Astrocyte (in vitro differentiated cells and primary cell): ENCODE results near the gene SH3RF2. TPM values are rescaled to one million over a fixed set of nuclear protein-coding genes. Genes with fewer than 3 reads are reported as not detected.
A peak's percentile ranks its signal among the peaks of the same experiment; 100 is the strongest.

ENCODE experiments used
- DNase-seq: peaks from one replicate; pipeline ENCODE4 v3.0.0-alpha.2; 2010; ENCODE audit warnings: low read depth
- FAIRE-seq: peaks from 2 replicates; lab custom pipeline; 2011; peaks lifted over from hg19 to GRCh38; lab: Jason Lieb, UNC
- H2AFZ ChIP-seq: 2 replicates; pipeline ENCODE4 v1.6.0; 2012; ENCODE audit warnings: low read depth, low read length, inconsistent platforms
- H3K27ac ChIP-seq: 2 replicates; pipeline ENCODE4 v1.5.1; 2011; ENCODE audit warnings: low read depth, low read length, inconsistent platforms
- H3K27me3 ChIP-seq: 2 replicates; pipeline ENCODE4 v1.6.0; 2011; ENCODE audit warnings: low read length, inconsistent platforms; ENCODE audit not compliant: insufficient read depth
- H3K36me3 ChIP-seq: 2 replicates; pipeline ENCODE4 v1.5.1; 2011; ENCODE audit warnings: low read length, inconsistent platforms; ENCODE audit not compliant: insufficient read depth
- H3K4me1 ChIP-seq: 2 replicates; pipeline ENCODE4 v1.5.1; 2011; ENCODE audit warnings: low read length, inconsistent platforms; ENCODE audit not compliant: insufficient read depth
- H3K4me2 ChIP-seq: 2 replicates; pipeline ENCODE4 v1.6.0; 2012; ENCODE audit warnings: low read length, inconsistent platforms
- H3K4me3 ChIP-seq: 2 replicates; pipeline ENCODE4 v1.5.1; 2011; ENCODE audit warnings: low read depth, mild to moderate bottlenecking, low read length, inconsistent platforms; ENCODE audit not compliant: insufficient read depth
- H3K79me2 ChIP-seq: 2 replicates; pipeline ENCODE4 v1.6.0; 2012; ENCODE audit warnings: mild to moderate bottlenecking, low read length, inconsistent platforms; ENCODE audit not compliant: insufficient read depth
- H3K9ac ChIP-seq: 2 replicates; pipeline ENCODE4 v1.6.0; 2012; ENCODE audit warnings: mild to moderate bottlenecking, low read length, inconsistent platforms
- H3K9me3 ChIP-seq: 2 replicates; pipeline ENCODE4 v1.5.1; 2012; ENCODE audit warnings: low read depth, mild to moderate bottlenecking, low read length, inconsistent platforms; ENCODE audit not compliant: insufficient read depth
- H4K20me1 ChIP-seq: 2 replicates; pipeline ENCODE4 v1.6.0; 2012; ENCODE audit warnings: low read length, inconsistent platforms; ENCODE audit not compliant: insufficient read depth
- H3K27ac Mint-ChIP-seq: one replicate; pipeline ENCODE4 v1.8.0; 2021; ENCODE audit warnings: mild to moderate bottlenecking, mixed read lengths; ENCODE audit not compliant: unreplicated experiment
- H3K27me3 Mint-ChIP-seq: one replicate; pipeline ENCODE4 v1.8.0; 2021; ENCODE audit warnings: low read depth, mixed read lengths; ENCODE audit not compliant: unreplicated experiment
- H3K36me3 Mint-ChIP-seq: one replicate; pipeline ENCODE4 v1.8.0; 2021; ENCODE audit warnings: low read depth, mixed read lengths; ENCODE audit not compliant: unreplicated experiment
- H3K4me1 Mint-ChIP-seq: one replicate; pipeline ENCODE4 v1.8.0; 2021; ENCODE audit warnings: low read depth, mixed read lengths; ENCODE audit not compliant: unreplicated experiment
- H3K4me3 Mint-ChIP-seq: one replicate; pipeline ENCODE4 v1.8.0; 2021; ENCODE audit warnings: mild to moderate bottlenecking, moderate library complexity, mixed read lengths; ENCODE audit not compliant: unreplicated experiment
- H3K9me3 Mint-ChIP-seq: one replicate; pipeline ENCODE4 v1.8.0; 2021; ENCODE audit warnings: mild to moderate bottlenecking, mixed read lengths; ENCODE audit not compliant: unreplicated experiment
- CTCF ChIP-seq: IDR thresholded peaks from 2 replicates; pipeline ENCODE4 v1.5.1; 2011; ENCODE audit warnings: low read depth, mild to moderate bottlenecking, inconsistent platforms, low read length, moderate library complexity; ENCODE audit not compliant: insufficient read depth
- EZH2 ChIP-seq: IDR thresholded peaks from 2 replicates; pipeline ENCODE4 v1.6.1; 2012; ENCODE audit warnings: mild to moderate bottlenecking, low read length, inconsistent platforms; ENCODE audit not compliant: insufficient read depth
- total RNA-seq: library from RNA; stranded (reverse); gene quantifications from 2 replicates; pipeline ENCODE4 v1.2.1, GENCODE V29; 2021

The SH3RF2 gene
- total RNA-seq, 1 donor from 2014 or later: 12.3 TPM

DNA sequence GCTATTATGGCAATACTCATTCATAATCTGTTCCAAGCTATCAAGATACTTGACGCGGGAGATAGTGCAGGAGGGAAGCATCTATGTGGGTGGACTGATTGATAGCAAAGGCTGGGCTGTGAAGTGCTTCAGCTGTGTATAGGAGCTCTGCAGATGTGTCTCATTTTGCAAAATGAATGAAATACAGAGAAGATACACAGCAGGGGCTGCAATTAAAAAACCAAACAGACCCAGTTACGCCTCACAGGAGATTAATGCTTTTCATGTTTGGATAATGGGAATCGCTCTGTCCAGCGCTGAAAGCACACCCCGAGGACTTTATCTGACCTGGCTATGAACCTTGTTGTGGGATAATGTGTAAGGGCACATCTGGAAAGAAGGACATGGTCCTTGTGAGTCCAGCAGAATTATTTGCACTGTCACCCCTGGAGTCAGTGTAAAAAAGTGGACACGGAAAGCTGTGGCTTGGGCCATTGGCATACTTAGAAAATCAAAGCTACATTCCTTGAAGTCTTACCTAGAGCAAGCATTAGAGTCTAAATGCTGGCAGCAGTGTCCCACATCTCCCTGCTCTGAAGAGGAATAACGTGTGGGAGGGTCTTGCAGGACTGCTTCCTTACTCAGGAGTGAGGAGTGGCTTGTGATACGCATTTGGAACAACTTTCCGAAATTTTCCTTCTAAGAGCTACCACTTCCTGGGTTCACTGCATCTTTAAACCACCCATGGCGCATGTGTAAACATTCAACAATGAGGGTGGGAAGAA is 2.6 kb downstream of the SH3RF2 start:
- Histone ChIP-seq H3K4me3 (peak overlapping the region; percentile 65), H3K27ac (no peak overlapping the region), H3K36me3 (no peaks in the 10 kb centered on the region), H3K9me3 (no peaks in the 10 kb centered on the region), H3K27me3 (no peaks in the 10 kb centered on the region), H3K4me1 (peaks cover 62% of the 10 kb centered on the region), H3K4me2 (peak overlapping the region; percentile 91), H3K9ac (peak overlapping the region; percentile 81), H3K79me2 (peaks cover 59% of the 10 kb centered on the region), H2AFZ (no peak overlapping the region), H4K20me1 (no peaks in the 10 kb centered on the region)
- no peak overlapping the region for H3K27ac Mint-ChIP-seq
- TF ChIP-seq CTCF (no peak), EZH2 (no peak)
- no peaks in the 10 kb centered on the region for H3K27me3 Mint-ChIP-seq
- FAIRE-seq (no peak), DNase-seq (peak; percentile 58)
- H3K4me1 Mint-ChIP-seq: peaks cover 66% of the 10 kb centered on the region
- peak overlapping the region; percentile 87 for H3K4me3 Mint-ChIP-seq
- peaks cover 2% of the 10 kb centered on the region for H3K36me3 Mint-ChIP-seq
- H3K9me3 Mint-ChIP-seq: no peaks in the 10 kb centered on the region

- DNase-seq: no peak
- Histone ChIP-seq H3K27me3 (no peaks in the 10 kb centered on the region), H3K4me2 (peak overlapping the region; percentile 91), H2AFZ (no peak overlapping the region), H3K79me2 (peaks cover 63% of the 10 kb centered on the region), H3K9me3 (no peaks in the 10 kb centered on the region), H3K4me3 (peak overlapping the region; percentile 65), H3K4me1 (peaks cover 56% of the 10 kb centered on the region), H3K27ac (no peak overlapping the region), H4K20me1 (no peaks in the 10 kb centered on the region), H3K9ac (peak overlapping the region; percentile 81), H3K36me3 (no peaks in the 10 kb centered on the region)
- peak overlapping the region; percentile 66 for H3K4me3 Mint-ChIP-seq
- no peak for TF ChIP-seq CTCF
- no peak for TF ChIP-seq EZH2
- FAIRE-seq: no peak
- H3K36me3 Mint-ChIP-seq: peaks cover 2% of the 10 kb centered on the region
- no peak overlapping the region for H3K27ac Mint-ChIP-seq
- H3K27me3 Mint-ChIP-seq: no peaks in the 10 kb centered on the region
- H3K4me1 Mint-ChIP-seq: peaks cover 59% of the 10 kb centered on the region
- H3K9me3 Mint-ChIP-seq: no peaks in the 10 kb centered on the region
Observed at GRCh38 chr5:145939540-145940065, 3.2 kb downstream of the SH3RF2 start.

- H3K36me3 ChIP-seq: no peaks in the 10 kb centered on the region
- no peaks in the 10 kb centered on the region for H4K20me1 ChIP-seq
- H3K9ac ChIP-seq: no peak overlapping the region
- TF ChIP-seq EZH2 (no peak), CTCF (no peak)
- H2AFZ ChIP-seq: no peak overlapping the region
- Mint-ChIP-seq H3K4me1 (peaks cover 61% of the 10 kb centered on the region), H3K27me3 (no peaks in the 10 kb centered on the region), H3K27ac (no peak overlapping the region), H3K36me3 (peaks cover 2% of the 10 kb centered on the region), H3K4me3 (no peak overlapping the region), H3K9me3 (no peaks in the 10 kb centered on the region)
- H3K9me3 ChIP-seq: no peaks in the 10 kb centered on the region
- peaks cover 56% of the 10 kb centered on the region for H3K4me1 ChIP-seq
- peaks cover 68% of the 10 kb centered on the region for H3K79me2 ChIP-seq
- no peak for FAIRE-seq
- peak overlapping the region; percentile 45 for H3K4me2 ChIP-seq
- H3K27me3 ChIP-seq: no peaks in the 10 kb centered on the region
- no peak overlapping the region for H3K4me3 ChIP-seq
- peak overlapping the region; percentile 21 for H3K27ac ChIP-seq
- DNase-seq: no peak
Observed at GRCh38 chr5:145941096-145941447, 4.7 kb downstream of the SH3RF2 start.
